GM21390 (cell line): ENCODE data around the gene INTS14.
"Not testable (repeated sequence)": the region's sequence is repeated elsewhere in the genome, so short reads cannot be mapped to it uniquely, and the experiment has no call there.

Source experiments
- ATAC-seq: cut with Tn5 transposase; IDR thresholded peaks from one replicate; pipeline ENCODE4 v1.9.1; 2021; ENCODE audit not compliant: unreplicated experiment

The INTS14 gene

GRCh38 chr15:65632780-65633375 is 21.9 kb upstream of the INTS14 start:
- ATAC-seq: no peak

- no peak for ATAC-seq
These were observed 20.6 kb upstream of the INTS14 start for GRCh38 chr15:65631503-65631902.

- no peak for ATAC-seq
These were observed 19.8 kb upstream of the INTS14 start for GRCh38 chr15:65630760-65631159.

GRCh38 chr15:65629548-65629947 is 18.6 kb upstream of the INTS14 start:
- no peak for ATAC-seq

- ATAC-seq: no peak
These were observed 15.9 kb upstream of the INTS14 start for GRCh38 chr15:65626856-65627255.

GRCh38 chr15:65623103-65623502 is 12.2 kb upstream of the INTS14 start:
- ATAC-seq: no peak

- no peak for ATAC-seq
These were observed 10.7 kb upstream of the INTS14 start, which contains the start of gene SLC24A1 for GRCh38 chr15:65621638-65622037. SLC24A1 (plus strand) TSS chr15:65621938; CDS start chr15:65624081, 2,143 bp downstream.

- ATAC-seq: no peak
These were observed 9.9 kb upstream of the INTS14 start for GRCh38 chr15:65620833-65621232.

GRCh38 chr15:65619626-65620290 is 8.8 kb upstream of the INTS14 start:
- ATAC-seq: no peak

- no peak for ATAC-seq
These were observed 7.7 kb upstream of the INTS14 start for GRCh38 chr15:65618560-65619109.

GRCh38 chr15:65615887-65616286 is 5.0 kb upstream of the INTS14 start:
- ATAC-seq: not testable (repeated sequence)

GRCh38 chr15:65612949-65613744 is 2.2 kb upstream of the INTS14 start:
- no peak for ATAC-seq

- ATAC-seq: no peak
These were observed 1.6 kb upstream of the INTS14 start for GRCh38 chr15:65612616-65612946.

GRCh38 chr15:65611888-65612615 is 1.1 kb upstream of the INTS14 start:
- ATAC-seq: no peak

- no peak for ATAC-seq
These were observed 7.4 kb downstream of the INTS14 start for GRCh38 chr15:65603559-65603958.

- ATAC-seq: no peak
These were observed 7.8 kb downstream of the INTS14 start for GRCh38 chr15:65603134-65603533.

GRCh38 chr15:65599677-65600076 is 11.3 kb downstream of the INTS14 start:
- no peak for ATAC-seq

GRCh38 chr15:65598468-65598867 is 12.5 kb downstream of the INTS14 start:
- no peak for ATAC-seq

- no peak for ATAC-seq
These were observed 15.0 kb downstream of the INTS14 start for GRCh38 chr15:65595960-65596359.

- ATAC-seq: no peak
These were observed 23.8 kb downstream of the INTS14 start for GRCh38 chr15:65587094-65587493.

GRCh38 chr15:65584241-65584640 is 26.7 kb downstream of the INTS14 start:
- ATAC-seq: no peak
